SJSA1 (cell line): ENCODE measurements around the gene GVQW3. TPM values are rescaled to one million over a fixed set of nuclear protein-coding genes. Genes with fewer than 3 reads are reported as not detected.
A peak's percentile ranks its signal among the peaks of the same experiment; 100 is the strongest.

Source experiments
- DNase-seq, 2 experiments: peaks; one replicate each; pipeline ENCODE4 v3.0.0-alpha.2; 2015 to 2020; ENCODE audit warnings: low spot score in 2 of 2, low read depth in 1 of 2
- H3K27ac ChIP-seq: fragments of 250-450 bp; sonication (Bioruptor Pico); 2 replicates; pipeline ENCODE4 v1.5.1; 2020; ENCODE audit warnings: mild to moderate bottlenecking, moderate library complexity
- H3K27me3 ChIP-seq: fragments of 250-450 bp; sonication (Bioruptor Pico); replicated peaks from 2 replicates; pipeline ENCODE4 v1.5.1; 2020; ENCODE audit warnings: mild to moderate bottlenecking, moderate library complexity
- H3K36me3 ChIP-seq: fragments of 250-450 bp; sonication (Bioruptor Pico); 2 replicates; pipeline ENCODE4 v1.5.1; 2020; ENCODE audit warnings: mild to moderate bottlenecking
- H3K4me1 ChIP-seq: fragments of 250-450 bp; sonication (Bioruptor Pico); replicated peaks from 2 replicates; pipeline ENCODE4 v1.6.1; 2021; ENCODE audit warnings: mild to moderate bottlenecking
- H3K4me3 ChIP-seq: fragments of 250-450 bp; sonication (Bioruptor Pico); 2 replicates; pipeline ENCODE4 v1.5.1; 2020; ENCODE audit warnings: mild to moderate bottlenecking
- H3K9me3 ChIP-seq: fragments of 250-450 bp; sonication (Bioruptor Pico); replicated peaks from 2 replicates; pipeline ENCODE4 v1.5.1; 2020; ENCODE audit warnings: mild to moderate bottlenecking
- total RNA-seq: library from RNA; depleted of rRNA; stranded (reverse); fragments of >200 nt; shearing (Covaris generic); gene quantifications from 2 replicates; pipeline ENCODE4 v1.2.3, GENCODE V29; 2014

Gene GVQW3
- total RNA-seq, 1 experiment from 2014 or later = 0.16 TPM

GRCh38 chr11:76368490-76368889, 12.6 kb upstream of the GVQW3 start:
- Histone ChIP-seq H3K9me3 (no peaks in the 10 kb centered on the region), H3K27me3 (no peaks in the 10 kb centered on the region), H3K36me3 (no peaks in the 10 kb centered on the region), H3K27ac (no peak overlapping the region), H3K4me1 (peaks cover 8% of the 10 kb centered on the region), H3K4me3 (no peak overlapping the region)
- no peak for DNase-seq

- no peak overlapping the region for H3K4me3 ChIP-seq
- no peaks in the 10 kb centered on the region for H3K27me3 ChIP-seq
- no peaks in the 10 kb centered on the region for H3K36me3 ChIP-seq
- no peaks in the 10 kb centered on the region for H3K9me3 ChIP-seq
- no peak for DNase-seq
- no peak overlapping the region for H3K27ac ChIP-seq
- peaks cover 8% of the 10 kb centered on the region for H3K4me1 ChIP-seq
Measured at GRCh38 chr11:76369406-76369805, 11.7 kb upstream of the GVQW3 start.

- Histone ChIP-seq H3K36me3 (no peaks in the 10 kb centered on the region), H3K4me3 (no peak overlapping the region), H3K27me3 (no peaks in the 10 kb centered on the region), H3K27ac (no peak overlapping the region), H3K9me3 (no peaks in the 10 kb centered on the region), H3K4me1 (peaks cover 8% of the 10 kb centered on the region)
- DNase-seq = peak; percentile 43 to 62
Measured at GRCh38 chr11:76371170-76371569, 10.0 kb upstream of the GVQW3 start.

- no peak for DNase-seq
- Histone ChIP-seq H3K4me1 (no peaks in the 10 kb centered on the region), H3K36me3 (peaks cover 3% of the 10 kb centered on the region; the same call in 1 of the 2 replicates), H3K27ac (no peak overlapping the region), H3K9me3 (no peaks in the 10 kb centered on the region), H3K27me3 (no peaks in the 10 kb centered on the region), H3K4me3 (no peak overlapping the region)
Measured at GRCh38 chr11:76376746-76377558, 4.2 kb upstream of the GVQW3 start.

- H3K4me3 ChIP-seq = peak overlapping the region; percentile 80
- H3K27me3 ChIP-seq = no peaks in the 10 kb centered on the region
- no peak overlapping the region for H3K27ac ChIP-seq
- no peaks in the 10 kb centered on the region for H3K9me3 ChIP-seq
- peaks cover 3% of the 10 kb centered on the region; the same call in 1 of the 2 replicates for H3K36me3 ChIP-seq
- peak in 1 of 2 experiments; percentile 0 for DNase-seq
- no peaks in the 10 kb centered on the region for H3K4me1 ChIP-seq
Measured at GRCh38 chr11:76379807-76380158, 1.3 kb upstream of the GVQW3 start.

GRCh38 chr11:76380159-76380976, 755 bp upstream of the GVQW3 start:
- Histone ChIP-seq H3K27ac (no peak overlapping the region; the same call in 1 of the 2 replicates), H3K4me1 (no peaks in the 10 kb centered on the region), H3K4me3 (peak overlapping the region; percentile 80), H3K36me3 (peaks cover 3% of the 10 kb centered on the region; the same call in 1 of the 2 replicates), H3K27me3 (no peaks in the 10 kb centered on the region), H3K9me3 (no peaks in the 10 kb centered on the region)
- DNase-seq = peak in 1 of 2 experiments; percentile 6

- H3K4me3 ChIP-seq = no peak overlapping the region
- no peaks in the 10 kb centered on the region for H3K4me1 ChIP-seq
- peaks cover 3% of the 10 kb centered on the region; the same call in 1 of the 2 replicates for H3K36me3 ChIP-seq
- no peak overlapping the region for H3K27ac ChIP-seq
- H3K27me3 ChIP-seq = no peaks in the 10 kb centered on the region
- no peaks in the 10 kb centered on the region for H3K9me3 ChIP-seq
- no peak for DNase-seq
Measured at GRCh38 chr11:76382209-76382608, 1.1 kb downstream of the GVQW3 start.

- H3K9me3 ChIP-seq = no peaks in the 10 kb centered on the region
- H3K4me1 ChIP-seq = no peaks in the 10 kb centered on the region
- no peaks in the 10 kb centered on the region for H3K36me3 ChIP-seq
- H3K27ac ChIP-seq = no peak overlapping the region
- DNase-seq = no peak
- no peaks in the 10 kb centered on the region for H3K27me3 ChIP-seq
- no peak overlapping the region for H3K4me3 ChIP-seq
Measured at GRCh38 chr11:76385903-76386302, 4.8 kb downstream of the GVQW3 start.

GRCh38 chr11:76388408-76388807, 7.3 kb downstream of the GVQW3 start:
- H3K27ac ChIP-seq = no peak overlapping the region

GRCh38 chr11:76391021-76391420, 9.9 kb downstream of the GVQW3 start:
- no peaks in the 10 kb centered on the region for H3K4me1 ChIP-seq
- DNase-seq = no peak
- H3K27me3 ChIP-seq = no peaks in the 10 kb centered on the region
- no peak overlapping the region for H3K27ac ChIP-seq
- H3K4me3 ChIP-seq = no peak overlapping the region
- H3K9me3 ChIP-seq = no peaks in the 10 kb centered on the region
- H3K36me3 ChIP-seq = no peaks in the 10 kb centered on the region

More at GRCh38 chr11:76388408-76388807, 7.3 kb downstream of the GVQW3 start:
- Histone ChIP-seq H3K4me3 (no peak overlapping the region), H3K4me1 (no peaks in the 10 kb centered on the region), H3K36me3 (no peaks in the 10 kb centered on the region), H3K27me3 (no peaks in the 10 kb centered on the region), H3K9me3 (no peaks in the 10 kb centered on the region)
- no peak for DNase-seq

GRCh38 chr11:76391811-76392475, 10.8 kb downstream of the GVQW3 start:
- no peak overlapping the region for H3K4me3 ChIP-seq
- no peaks in the 10 kb centered on the region for H3K36me3 ChIP-seq
- no peaks in the 10 kb centered on the region for H3K27me3 ChIP-seq
- no peak for DNase-seq
- no peaks in the 10 kb centered on the region for H3K9me3 ChIP-seq
- H3K27ac ChIP-seq = no peak overlapping the region
- H3K4me1 ChIP-seq = no peaks in the 10 kb centered on the region

GRCh38 chr11:76392870-76393269, 11.7 kb downstream of the GVQW3 start:
- H3K27ac ChIP-seq = no peak overlapping the region
- no peak overlapping the region for H3K4me3 ChIP-seq
- no peak for DNase-seq
- H3K4me1 ChIP-seq = no peaks in the 10 kb centered on the region
- H3K27me3 ChIP-seq = no peaks in the 10 kb centered on the region
- no peaks in the 10 kb centered on the region for H3K36me3 ChIP-seq
- H3K9me3 ChIP-seq = no peaks in the 10 kb centered on the region

- Histone ChIP-seq H3K4me3 (no peak overlapping the region), H3K9me3 (no peaks in the 10 kb centered on the region), H3K27ac (no peak overlapping the region), H3K4me1 (no peaks in the 10 kb centered on the region), H3K36me3 (no peaks in the 10 kb centered on the region), H3K27me3 (no peaks in the 10 kb centered on the region)
- DNase-seq = no peak
Measured at GRCh38 chr11:76394411-76394810, 13.3 kb downstream of the GVQW3 start.

GRCh38 chr11:76395296-76395695, 14.2 kb downstream of the GVQW3 start:
- no peak overlapping the region for H3K27ac ChIP-seq
- H3K27me3 ChIP-seq = no peaks in the 10 kb centered on the region

More at GRCh38 chr11:76395296-76395695, 14.2 kb downstream of the GVQW3 start:
- DNase-seq = no peak
- no peaks in the 10 kb centered on the region for H3K9me3 ChIP-seq
- H3K36me3 ChIP-seq = no peaks in the 10 kb centered on the region
- no peak overlapping the region for H3K4me3 ChIP-seq
- no peaks in the 10 kb centered on the region for H3K4me1 ChIP-seq
